Heart right ventricle (tissue), 16 donors: ENCODE measurements around the gene TRRAP. TPM values are rescaled to one million over a fixed set of nuclear protein-coding genes. Genes with fewer than 3 reads are reported as not detected.

Experiments
- ATAC-seq, 8 donors: fragments of 200-7000 bp; cut with Tn5 transposase; one replicate each; pipeline ENCODE4 v1.9.1; 2020; ENCODE audit warnings: mild to moderate bottlenecking in 8 of 8, moderate library complexity in 8 of 8, moderate number of reproducible peaks in 1 of 8
- DNase-seq, 2 donors: peaks; one replicate each; pipeline ENCODE4 v3.0.0-alpha.2; 2020
- H3K27ac ChIP-seq, 10 donors: fragments of 200-600 bp; sonication (generic) in 2 of 10; one replicate each; pipeline versions ENCODE4 v1.5.0 to v1.8.0; 2020 to 2022; ENCODE audit warnings: mild to moderate bottlenecking in 3 of 10
- H3K27me3 ChIP-seq, 7 donors: fragments of 200-600 bp; one replicate each; pipeline ENCODE4 v1.8.0; 2021 to 2022; ENCODE audit warnings: mild to moderate bottlenecking in 2 of 7
- H3K36me3 ChIP-seq, 9 donors: fragments of 200-600 bp; sonication (generic) in 1 of 9; one replicate each; pipeline versions ENCODE4 v1.5.0 to v1.8.0; 2020 to 2022; ENCODE audit warnings: mild to moderate bottlenecking in 2 of 9
- H3K4me1 ChIP-seq, 9 donors: fragments of 200-600 bp; sonication (generic) in 1 of 9; one replicate each; pipeline versions ENCODE4 v1.5.0 to v1.8.0; 2020 to 2022; ENCODE audit warnings: mild to moderate bottlenecking in 4 of 9
- H3K4me3 ChIP-seq, 10 donors: fragments of 200-600 bp; sonication (generic) in 2 of 10; one replicate each; pipeline versions ENCODE4 v1.5.0 to v1.8.0; 2020 to 2022; ENCODE audit warnings: mild to moderate bottlenecking in 7 of 10, moderate library complexity in 2 of 10
- H3K9me3 ChIP-seq, 11 donors: fragments of 200-600 bp in 10 of 11; sonication (generic) in 2 of 11; one replicate each; pipeline versions ENCODE4 v1.5.0 to v1.8.0; 2013 to 2022; ENCODE audit warnings: mild to moderate bottlenecking in 2 of 11, control low read depth in 1 of 11, moderate library complexity in 1 of 11
- CTCF ChIP-seq, 9 donors: fragments of 200-600 bp; sonication (generic) in 2 of 9; IDR thresholded peaks; one replicate each; pipeline versions ENCODE4 v1.5.0 to v1.8.0; 2021 to 2022; ENCODE audit warnings: antibody characterized with exemption in 9 of 9, mild to moderate bottlenecking in 5 of 9, moderate library complexity in 1 of 9
- WGBS, 2 donors: extraction: QIAGEN DNeasy Blood & Tissue Kit; methylation state at CpG; one replicate each; pipeline ENCODE4 v1.1.7; 2013; ENCODE audit warnings: inconsistent platforms in 1 of 2; 5-methylcytosine and 5-hydroxymethylcytosine counted together
- intact Hi-C, 10 donors: fragments of 100-400 bp; cut with DNase I; formaldehyde crosslinking; loops; one replicate each; pipeline versions ENCODE4 v1.11.1 to v1.14.2; 2022
- polyA plus RNA-seq, 2 donors: library from polyadenylated mRNA; stranded (reverse); fragments of 200-250 nt; gene quantifications; one replicate each; pipeline ENCODE4 v1.2.3, GENCODE V29; 2013
- total RNA-seq, 10 donors: library from RNA; stranded (reverse); fragmentation: NEBNext Ultra II Directional in 3 of 10; extraction: Animal tissue kit (Norgen Biotek cat#: 25700) in 3 of 10; gene quantifications; one replicate each; pipeline versions ENCODE4 v1.2.1 to v1.2.4, GENCODE V29; 2021 to 2023
- donor health status: Arrhythmogenic right ventricular cardiomyopathy.
- donor health status: ischemic (EF 13 %, LVEDD 7.1; RV severe dilation, severe dysfunction).
- donor health status: healthy with polysubstance abuse.
- donor health status: DM: no; HTN: yes; CAD: no.
- donor health status: DM: no; HTN: no; CAD: no.
- donor health status: ischemic (EF 25% LVEDD 6.9; RV normal size, moderate dysfunction).
- donor health status: ischemic (EF 25% LVEDD 5.7; RV mildly dilated, moderate dysfunction).
- donor health status: healthy.
- donor health status: DM: yes; HTN: yes; CAD: no.
- donor health status: Ischemic cardiomyopathy.
- donor health status: ischemic (EF 35%, LVEDD 5.7; RV mildly dilated, moderate dysfunction).
- donor health status: nonischemic (EF 11% LVEDD 7.7; RV severe dilation, severe dysfunction).
- donor health status: DM: yes; HTN: yes; CAD: no.
- donor health status: PGD.
- donor health status: ischemic (EF 29% LVEDD 5.4; RV normal size, mild dysfunction).
- donor health status: nonischemic (EF 23%, LVEDD 6.1; RV moderate dilation, normal function).

The TRRAP gene
- total and polyA plus RNA-seq, 12 donors: 4.8 to 25.1 (median 21.3) TPM

- TF ChIP-seq CTCF (IDR thresholded peaks at IDR 0.05): no peak
- Histone ChIP-seq H3K36me3 (no peaks in the 10 kb centered on the region), H3K27ac (no peak overlapping the region), H3K4me3 (no peak overlapping the region), H3K27me3 (peaks cover 0 to 15% (median 0%) of the 10 kb centered on the region in 7 donors), H3K4me1 (no peaks in the 10 kb centered on the region), H3K9me3 (peaks cover 0 to 22% (median 5%) of the 10 kb centered on the region in 11 donors)
- intact Hi-C loops: loop anchor here in 2 of 10 donors (10.0 kb wide), 1 partner anchor 554 kb away; no protein-coding TSS in a partner anchor
- ATAC-seq (no peak), DNase-seq (no peak)
- 90 to 94% methylated on average over 3 of the region's 3 CpGs for WGBS, 2 donors
Measured at GRCh38 chr7:98848918-98849317, 29.4 kb upstream of the TRRAP start.

GRCh38 chr7:98852826-98853225 is 25.5 kb upstream of the TRRAP start:
- Histone ChIP-seq H3K36me3 (no peaks in the 10 kb centered on the region), H3K9me3 (peaks cover 0 to 21% (median 5%) of the 10 kb centered on the region in 11 donors), H3K4me1 (no peaks in the 10 kb centered on the region), H3K27me3 (peaks cover 0 to 23% (median 0%) of the 10 kb centered on the region in 7 donors), H3K4me3 (no peak overlapping the region), H3K27ac (no peak overlapping the region)
- ATAC-seq (no peak), DNase-seq (no peak)
- TF ChIP-seq CTCF (IDR thresholded peaks at IDR 0.05): no peak
- WGBS, 2 donors: 58 to 64% methylated on average over 4 of the region's 4 CpGs
- intact Hi-C loops: no loop called here

GRCh38 chr7:98855610-98856422 is 22.5 kb upstream of the TRRAP start:
- H3K27me3 ChIP-seq: peaks cover 0 to 27% (median 9%) of the 10 kb centered on the region in 7 donors
- peak in 2 of 8 donors; percentile 8 to 37 for ATAC-seq

GRCh38 chr7:98860071-98860470 is 18.3 kb upstream of the TRRAP start:
- peaks cover 0 to 15% (median 10%) of the 10 kb centered on the region in 7 donors for H3K27me3 ChIP-seq
- WGBS, 2 donors: 62 to 66% methylated on average over 12 of the region's 12 CpGs
- DNase-seq (no peak), ATAC-seq (no peak)
- H3K9me3 ChIP-seq: no peaks in the 10 kb centered on the region
- H3K4me3 ChIP-seq: no peak overlapping the region
- H3K27ac ChIP-seq: no peak overlapping the region
- no peak for TF ChIP-seq CTCF (IDR thresholded peaks at IDR 0.05)
- no peaks in the 10 kb centered on the region for H3K36me3 ChIP-seq
- intact Hi-C loops: no loop called here
- H3K4me1 ChIP-seq: no peaks in the 10 kb centered on the region

More at GRCh38 chr7:98855610-98856422, 22.5 kb upstream of the TRRAP start:
- TF ChIP-seq CTCF (IDR thresholded peaks at IDR 0.05): no peak
- no peaks in the 10 kb centered on the region for H3K4me1 ChIP-seq
- no peaks in the 10 kb centered on the region for H3K9me3 ChIP-seq
- intact Hi-C loops: no loop called here
- no peaks in the 10 kb centered on the region for H3K36me3 ChIP-seq
- WGBS, 2 donors: 75 to 76% methylated on average over 24 of the region's 24 CpGs
- H3K4me3 ChIP-seq: no peak overlapping the region
- no peak for DNase-seq
- no peak overlapping the region for H3K27ac ChIP-seq
